Nephron (organoid): ENCODE measurements around the gene CTNNBL1.

Experiments used
- H3K27ac Mint-ChIP-seq, 3 experiments: 2 replicates each; pipeline ENCODE4 v1.8.0; 2020; ENCODE audit warnings: mixed read lengths in 3 of 3, mild to moderate bottlenecking in 2 of 3, moderate library complexity in 1 of 3
- H3K27me3 Mint-ChIP-seq: 2 replicates; pipeline ENCODE4 v1.8.0; 2021; ENCODE audit warnings: low read depth, mild to moderate bottlenecking, moderate library complexity, mixed read lengths
- H3K36me3 Mint-ChIP-seq: 2 replicates; pipeline ENCODE4 v1.8.0; 2020; ENCODE audit warnings: low read depth, mixed read lengths
- H3K4me1 Mint-ChIP-seq: 2 replicates; pipeline ENCODE4 v1.8.0; 2020; ENCODE audit warnings: mixed read lengths
- H3K4me3 Mint-ChIP-seq, 3 experiments: 2 replicates each; pipeline ENCODE4 v1.8.0; 2020; ENCODE audit warnings: mild to moderate bottlenecking in 3 of 3, mixed read lengths in 3 of 3, moderate library complexity in 2 of 3
- H3K9me3 Mint-ChIP-seq: 2 replicates; pipeline ENCODE4 v1.8.0; 2020; ENCODE audit warnings: mixed read lengths
- TF ChIP-seq, protein P1 (sequence below), 3 experiments: fragments of 200-600 bp; sonication (generic); IDR thresholded peaks; one replicate each; pipeline ENCODE4 v1.5.0; 2021; ENCODE audit warnings: antibody characterized with exemption in 3 of 3; ENCODE audit not compliant: unreplicated experiment in 3 of 3

The CTNNBL1 gene

DNA sequence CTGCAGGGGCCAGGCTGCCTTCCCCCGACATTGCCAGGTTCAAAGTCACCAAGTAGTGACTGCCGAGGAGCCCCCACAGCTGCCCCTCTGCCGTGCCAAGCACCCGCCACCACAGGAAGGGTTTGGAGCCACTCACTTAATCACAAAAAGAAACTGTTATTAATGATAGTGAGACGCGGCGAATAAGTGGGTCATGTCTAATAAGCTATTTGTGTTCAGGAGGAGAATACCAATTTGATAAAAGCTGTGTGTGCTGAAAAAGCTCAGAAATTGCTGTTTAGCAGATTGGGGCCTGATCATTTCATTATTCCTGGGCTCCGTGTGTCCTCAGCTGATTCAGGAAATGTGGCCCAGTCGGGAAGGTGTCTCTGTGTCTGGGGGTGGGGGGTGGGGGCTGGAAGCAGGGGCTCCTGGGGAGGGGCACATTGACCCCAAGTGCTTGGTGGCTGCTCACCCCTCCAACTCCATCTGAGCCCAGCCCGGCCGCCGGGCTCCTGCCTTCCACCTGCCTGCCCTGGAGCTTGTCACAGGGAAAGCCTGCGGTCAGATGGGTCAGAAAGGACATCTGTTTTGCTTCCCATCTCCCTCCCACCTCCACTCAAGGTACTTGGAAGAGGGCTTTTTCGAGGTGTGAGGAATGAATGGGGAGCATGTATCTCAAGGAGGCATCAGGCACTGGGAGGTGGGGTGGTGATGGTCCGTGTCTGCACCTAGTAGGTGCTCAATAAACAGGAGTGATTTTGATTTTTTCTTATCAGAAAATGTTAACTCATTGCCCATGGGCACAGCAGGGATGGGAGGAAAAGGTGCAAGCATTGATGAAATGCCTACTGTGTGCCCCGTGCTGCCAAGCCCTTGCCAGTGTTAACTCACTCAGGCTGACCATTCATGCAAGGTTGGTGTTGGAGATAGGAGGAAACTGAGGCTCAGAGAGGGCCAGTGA, 212.1 kb downstream of the CTNNBL1 start:
- H3K36me3 Mint-ChIP-seq = no peaks in the 10 kb centered on the region
- H3K9me3 Mint-ChIP-seq = no peaks in the 10 kb centered on the region
- H3K27me3 Mint-ChIP-seq = peaks cover 56% of the 10 kb centered on the region
- H3K27ac Mint-ChIP-seq = peak overlapping the region in 1 of 3 experiments; percentile 33
- TF ChIP-seq, protein P1, sequence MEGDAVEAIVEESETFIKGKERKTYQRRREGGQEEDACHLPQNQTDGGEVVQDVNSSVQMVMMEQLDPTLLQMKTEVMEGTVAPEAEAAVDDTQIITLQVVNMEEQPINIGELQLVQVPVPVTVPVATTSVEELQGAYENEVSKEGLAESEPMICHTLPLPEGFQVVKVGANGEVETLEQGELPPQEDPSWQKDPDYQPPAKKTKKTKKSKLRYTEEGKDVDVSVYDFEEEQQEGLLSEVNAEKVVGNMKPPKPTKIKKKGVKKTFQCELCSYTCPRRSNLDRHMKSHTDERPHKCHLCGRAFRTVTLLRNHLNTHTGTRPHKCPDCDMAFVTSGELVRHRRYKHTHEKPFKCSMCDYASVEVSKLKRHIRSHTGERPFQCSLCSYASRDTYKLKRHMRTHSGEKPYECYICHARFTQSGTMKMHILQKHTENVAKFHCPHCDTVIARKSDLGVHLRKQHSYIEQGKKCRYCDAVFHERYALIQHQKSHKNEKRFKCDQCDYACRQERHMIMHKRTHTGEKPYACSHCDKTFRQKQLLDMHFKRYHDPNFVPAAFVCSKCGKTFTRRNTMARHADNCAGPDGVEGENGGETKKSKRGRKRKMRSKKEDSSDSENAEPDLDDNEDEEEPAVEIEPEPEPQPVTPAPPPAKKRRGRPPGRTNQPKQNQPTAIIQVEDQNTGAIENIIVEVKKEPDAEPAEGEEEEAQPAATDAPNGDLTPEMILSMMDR (IDR thresholded peaks at IDR 0.05; ENCODE audit: unreplicated experiment in 3 of 3) = no peak
- H3K4me3 Mint-ChIP-seq = peak overlapping the region in 2 of 3 experiments; percentile 21 to 90
- H3K4me1 Mint-ChIP-seq = peaks cover 60% of the 10 kb centered on the region

DNA sequence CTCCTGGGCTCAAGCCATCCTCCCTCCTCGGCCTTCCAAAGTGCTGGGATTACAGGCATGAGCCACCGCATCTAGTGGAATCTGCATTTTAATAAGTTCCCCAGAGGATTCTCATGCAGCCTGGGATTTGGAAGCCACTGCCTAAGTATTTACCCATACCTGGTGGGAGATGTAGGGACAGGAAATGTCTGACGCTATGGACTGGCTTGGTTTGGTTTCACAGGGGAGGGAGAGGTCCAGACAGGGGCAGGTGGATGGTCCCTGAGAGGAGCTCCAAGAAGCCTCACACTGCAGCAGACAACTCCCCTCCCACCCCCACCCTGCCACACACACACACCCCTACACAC, 213.5 kb downstream of the CTNNBL1 start:
- H3K27ac Mint-ChIP-seq = peak overlapping the region in 2 of 3 experiments; percentile 61 to 66
- TF ChIP-seq, protein P1 (IDR thresholded peaks at IDR 0.05; ENCODE audit: unreplicated experiment in 3 of 3) = no peak
- H3K27me3 Mint-ChIP-seq = peaks cover 51% of the 10 kb centered on the region
- H3K4me3 Mint-ChIP-seq = peak overlapping the region; percentile 12 to 54 (median 13)
- H3K4me1 Mint-ChIP-seq = peaks cover 65% of the 10 kb centered on the region
- no peaks in the 10 kb centered on the region for H3K9me3 Mint-ChIP-seq
- no peaks in the 10 kb centered on the region for H3K36me3 Mint-ChIP-seq

- Mint-ChIP-seq H3K4me1 (peaks cover 69% of the 10 kb centered on the region), H3K9me3 (no peaks in the 10 kb centered on the region), H3K4me3 (peak overlapping the region in 2 of 3 experiments; percentile 15 to 54), H3K36me3 (no peaks in the 10 kb centered on the region), H3K27me3 (peaks cover 51% of the 10 kb centered on the region), H3K27ac (peak overlapping the region in 2 of 3 experiments; percentile 61 to 66)
- TF ChIP-seq, protein P1 (IDR thresholded peaks at IDR 0.05; ENCODE audit: unreplicated experiment in 3 of 3) = no peak
Measured at GRCh38 chr20:37907677-37908401, 214.0 kb downstream of the CTNNBL1 start.

GRCh38 chr20:37911261-37911660, 217.4 kb downstream of the CTNNBL1 start:
- Mint-ChIP-seq H3K4me3 (no peak overlapping the region), H3K27me3 (peaks cover 44% of the 10 kb centered on the region), H3K9me3 (no peaks in the 10 kb centered on the region), H3K4me1 (peaks cover 73% of the 10 kb centered on the region), H3K36me3 (no peaks in the 10 kb centered on the region), H3K27ac (peak overlapping the region in 2 of 3 experiments; percentile 78 to 91)
- TF ChIP-seq, protein P1 (IDR thresholded peaks at IDR 0.05; ENCODE audit: unreplicated experiment in 3 of 3) = no peak

- H3K27me3 Mint-ChIP-seq = peaks cover 40% of the 10 kb centered on the region
- TF ChIP-seq, protein P1 (IDR thresholded peaks at IDR 0.05; ENCODE audit: unreplicated experiment in 3 of 3) = no peak
Measured at GRCh38 chr20:37911838-37912281, 218.0 kb downstream of the CTNNBL1 start.

More at GRCh38 chr20:37911838-37912281, 218.0 kb downstream of the CTNNBL1 start:
- no peaks in the 10 kb centered on the region for H3K9me3 Mint-ChIP-seq
- H3K4me3 Mint-ChIP-seq = peak overlapping the region in 2 of 3 experiments; percentile 64 to 69
- H3K4me1 Mint-ChIP-seq = peaks cover 79% of the 10 kb centered on the region
- H3K27ac Mint-ChIP-seq = peak overlapping the region; percentile 36 to 91 (median 78)
- H3K36me3 Mint-ChIP-seq = no peaks in the 10 kb centered on the region
